SU-DHL-6 (cell line): ENCODE data around the gene APOL1.

ENCODE experiments used
- H2AFZ ChIP-seq: fragments of 200-600 bp; sonication (generic); 2 replicates; pipeline ENCODE4 v1.6.1; 2014; ENCODE audit warnings: low read depth, mild to moderate bottlenecking, moderate library complexity, mixed read lengths, antibody characterized with exemption, low read length; ENCODE audit not compliant: severe bottlenecking
- H3F3A ChIP-seq: fragments of 200-600 bp; shearing (Covaris generic); 2 replicates; pipeline ENCODE4 v1.6.0; 2016; ENCODE audit warnings: antibody characterized with exemption, mild to moderate bottlenecking; ENCODE audit not compliant: insufficient read depth
- H3K27ac ChIP-seq: fragments of 200-600 bp; sonication (generic); 2 replicates; pipeline ENCODE4 v1.5.1; 2016; ENCODE audit warnings: low read depth, mild to moderate bottlenecking, low read length, moderate library complexity, mixed read lengths
- H3K27me3 ChIP-seq: fragments of 200-600 bp; sonication (generic), shearing (Covaris generic); 2 replicates; pipeline ENCODE4 v1.6.0; 2014; ENCODE audit warnings: mild to moderate bottlenecking, low read length
- H3K36me3 ChIP-seq: fragments of 200-600 bp; sonication (generic); 2 replicates; pipeline ENCODE4 v1.6.1; 2014; ENCODE audit warnings: mild to moderate bottlenecking, low read length, mixed read lengths
- H3K4me2 ChIP-seq: fragments of 300-600, 200-600 bp; shearing (Covaris generic), sonication (generic); 2 replicates; pipeline ENCODE4 v1.6.0; 2014; ENCODE audit warnings: low read length, low read depth, mild to moderate bottlenecking; ENCODE audit not compliant: poor library complexity, severe bottlenecking
- H3K4me3 ChIP-seq: fragments of 200-600 bp; sonication (generic); 2 replicates; pipeline ENCODE4 v1.5.1; 2014; ENCODE audit warnings: antibody characterized with exemption, low read length, mild to moderate bottlenecking, mixed read lengths; ENCODE audit not compliant: insufficient read depth, poor library complexity, severe bottlenecking
- H3K79me2 ChIP-seq: fragments of 200-600 bp; sonication (generic); 2 replicates; pipeline ENCODE4 v1.6.1; 2014; ENCODE audit warnings: mild to moderate bottlenecking, low read length, moderate library complexity; ENCODE audit not compliant: insufficient read depth
- H3K9ac ChIP-seq: fragments of 200-600 bp; sonication (generic); 2 replicates; pipeline ENCODE4 v1.7.0; 2014; ENCODE audit warnings: mild to moderate bottlenecking, low read length
- H3K9me2 ChIP-seq: fragments of 200-600 bp; sonication (generic); replicated peaks from 2 replicates; pipeline ENCODE4 v1.6.1; 2014; ENCODE audit warnings: low read length; ENCODE audit not compliant: insufficient read depth
- H3K9me3 ChIP-seq: fragments of 200-600 bp; sonication (generic); 2 replicates; pipeline ENCODE4 v1.6.1; 2014; ENCODE audit warnings: low read length, mixed read lengths; ENCODE audit not compliant: insufficient read depth
- H4K20me1 ChIP-seq: fragments of 200-600 bp; sonication (generic); 2 replicates; pipeline ENCODE4 v1.6.1; 2014; ENCODE audit warnings: low read depth, mild to moderate bottlenecking, antibody characterized with exemption, low read length, moderate library complexity, mixed read lengths
- EZH2phosphoT487 ChIP-seq: fragments of 200-600 bp; sonication (generic), shearing (Covaris generic); conservative IDR thresholded peaks from 2 replicates; pipeline ENCODE4 v1.6.1; 2018; ENCODE audit warnings: mild to moderate bottlenecking, antibody characterized with exemption, low read length, moderate library complexity, mixed read lengths
- TF ChIP-seq, protein P1 (sequence below): fragments of 200-600 bp; sonication (generic); IDR thresholded peaks from one replicate; pipeline ENCODE4 v1.5.1; 2017; ENCODE audit warnings: antibody characterized with exemption, mild to moderate bottlenecking, low read length, moderate library complexity; ENCODE audit not compliant: insufficient read depth, poor library complexity, severe bottlenecking

The APOL1 gene

DNA sequence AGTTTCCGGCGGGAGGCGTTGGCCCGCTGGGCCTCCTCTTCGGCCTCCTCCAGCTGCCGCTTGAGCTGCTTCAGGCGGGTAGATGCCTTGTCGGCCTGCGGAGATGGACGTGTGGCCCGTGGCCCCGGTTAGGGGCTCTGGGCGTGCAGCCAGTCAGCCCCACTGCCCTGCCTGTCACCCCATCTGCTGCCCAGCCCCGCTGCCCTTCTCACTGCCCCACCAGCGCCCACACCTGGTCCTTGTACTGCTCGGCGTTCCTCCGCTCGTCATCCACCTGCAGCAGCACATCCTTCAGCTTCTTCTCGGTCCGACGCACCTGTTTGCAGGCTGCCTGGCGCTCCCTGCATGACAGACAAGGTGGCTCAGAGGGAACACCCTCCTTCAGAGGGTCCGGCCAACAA, 31.2 kb downstream of the APOL1 start:
- H3K4me3 ChIP-seq = no peak overlapping the region
- H3K4me2 ChIP-seq = no peak overlapping the region
- no peak overlapping the region for H2AFZ ChIP-seq
- no peaks in the 10 kb centered on the region for H3K9me3 ChIP-seq
- no peak for TF ChIP-seq EZH2phosphoT487
- TF ChIP-seq, protein P1, sequence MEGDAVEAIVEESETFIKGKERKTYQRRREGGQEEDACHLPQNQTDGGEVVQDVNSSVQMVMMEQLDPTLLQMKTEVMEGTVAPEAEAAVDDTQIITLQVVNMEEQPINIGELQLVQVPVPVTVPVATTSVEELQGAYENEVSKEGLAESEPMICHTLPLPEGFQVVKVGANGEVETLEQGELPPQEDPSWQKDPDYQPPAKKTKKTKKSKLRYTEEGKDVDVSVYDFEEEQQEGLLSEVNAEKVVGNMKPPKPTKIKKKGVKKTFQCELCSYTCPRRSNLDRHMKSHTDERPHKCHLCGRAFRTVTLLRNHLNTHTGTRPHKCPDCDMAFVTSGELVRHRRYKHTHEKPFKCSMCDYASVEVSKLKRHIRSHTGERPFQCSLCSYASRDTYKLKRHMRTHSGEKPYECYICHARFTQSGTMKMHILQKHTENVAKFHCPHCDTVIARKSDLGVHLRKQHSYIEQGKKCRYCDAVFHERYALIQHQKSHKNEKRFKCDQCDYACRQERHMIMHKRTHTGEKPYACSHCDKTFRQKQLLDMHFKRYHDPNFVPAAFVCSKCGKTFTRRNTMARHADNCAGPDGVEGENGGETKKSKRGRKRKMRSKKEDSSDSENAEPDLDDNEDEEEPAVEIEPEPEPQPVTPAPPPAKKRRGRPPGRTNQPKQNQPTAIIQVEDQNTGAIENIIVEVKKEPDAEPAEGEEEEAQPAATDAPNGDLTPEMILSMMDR = no peak
- H3K79me2 ChIP-seq = no peaks in the 10 kb centered on the region
- H3F3A ChIP-seq = peaks cover 4% of the 10 kb centered on the region; the same call in 1 of the 2 replicates
- peaks cover 10% of the 10 kb centered on the region for H3K36me3 ChIP-seq
- no peaks in the 10 kb centered on the region for H4K20me1 ChIP-seq
- no peak overlapping the region for H3K27ac ChIP-seq
- no peaks in the 10 kb centered on the region for H3K9me2 ChIP-seq
- no peaks in the 10 kb centered on the region for H3K27me3 ChIP-seq
- H3K9ac ChIP-seq = no peak overlapping the region

DNA sequence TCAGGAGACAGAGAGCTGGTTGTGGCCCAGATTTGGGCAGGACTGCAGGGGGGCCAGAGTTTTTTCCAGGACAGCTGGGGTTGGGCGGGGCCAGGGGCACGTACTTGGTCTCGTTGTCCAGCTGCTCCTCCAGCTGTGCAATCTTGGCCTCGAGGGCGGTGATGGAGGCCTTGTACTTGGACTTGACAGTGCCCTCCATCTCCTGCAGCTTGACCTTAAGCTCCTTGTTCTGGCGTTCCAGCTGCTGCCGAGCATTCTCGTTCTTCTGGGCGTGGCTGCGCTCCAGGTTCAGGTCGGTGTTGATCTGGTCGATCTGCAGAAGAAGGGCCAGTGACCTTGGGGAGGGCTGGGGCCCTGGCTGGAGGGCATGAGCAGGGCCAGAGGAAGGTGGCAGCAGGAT, 32.1 kb downstream of the APOL1 start:
- Histone ChIP-seq H3F3A (no peaks in the 10 kb centered on the region), H3K4me2 (no peak overlapping the region), H3K27me3 (no peaks in the 10 kb centered on the region), H3K79me2 (no peaks in the 10 kb centered on the region), H3K27ac (no peak overlapping the region), H3K4me3 (no peak overlapping the region), H4K20me1 (no peaks in the 10 kb centered on the region), H3K36me3 (peaks cover 10% of the 10 kb centered on the region), H3K9ac (no peak overlapping the region), H3K9me3 (no peaks in the 10 kb centered on the region), H2AFZ (no peak overlapping the region), H3K9me2 (no peaks in the 10 kb centered on the region)
- no peak for TF ChIP-seq EZH2phosphoT487
- TF ChIP-seq, protein P1 = no peak

- Histone ChIP-seq H3K36me3 (peaks cover 10% of the 10 kb centered on the region), H4K20me1 (no peaks in the 10 kb centered on the region)
These were observed 32.6 kb downstream of the APOL1 start for GRCh38 chr22:36285545-36285944.

More at GRCh38 chr22:36285545-36285944, 32.6 kb downstream of the APOL1 start:
- no peaks in the 10 kb centered on the region for H3F3A ChIP-seq
- H3K9ac ChIP-seq = no peak overlapping the region
- no peaks in the 10 kb centered on the region for H3K27me3 ChIP-seq
- no peak for TF ChIP-seq EZH2phosphoT487
- TF ChIP-seq, protein P1 = no peak
- no peak overlapping the region for H3K4me2 ChIP-seq
- H3K27ac ChIP-seq = no peak overlapping the region
- no peaks in the 10 kb centered on the region for H3K9me3 ChIP-seq
- H2AFZ ChIP-seq = no peak overlapping the region
- no peak overlapping the region for H3K4me3 ChIP-seq
- H3K9me2 ChIP-seq = no peaks in the 10 kb centered on the region
- no peaks in the 10 kb centered on the region for H3K79me2 ChIP-seq
